Brain pericyte (primary cell): ENCODE data around the gene HBG1.
"Not testable (repeated sequence)": the region's sequence is repeated elsewhere in the genome, so short reads cannot be mapped to it uniquely, and the experiment has no call there.

Source experiments
- DNase-seq: peaks from one replicate; pipeline ENCODE4 v3.0.0-alpha.2; 2012; ENCODE audit warnings: low read depth, low spot score

Gene HBG1

GRCh38 chr11:5249807-5250396 lies at the start of gene HBG1:
HBG1 (minus strand) TSS chr11:5249857; CDS start chr11:5249804, 53 bp downstream.
- not testable (repeated sequence) for DNase-seq

GRCh38 chr11:5298451-5298850 lies 48.8 kb upstream of the HBG1 start:
- no peak for DNase-seq

- DNase-seq, result no peak
Observed at GRCh38 chr11:5297721-5298323, 48.2 kb upstream of the HBG1 start.

GRCh38 chr11:5294342-5294995 lies 44.8 kb upstream of the HBG1 start:
- DNase-seq, result not testable (repeated sequence)

GRCh38 chr11:5293028-5293427 lies 43.4 kb upstream of the HBG1 start:
- no peak for DNase-seq

- DNase-seq, result no peak
Observed at GRCh38 chr11:5291207-5291838, 41.7 kb upstream of the HBG1 start.

GRCh38 chr11:5290106-5290505 lies 40.4 kb upstream of the HBG1 start:
- no peak for DNase-seq

- DNase-seq, result no peak
Observed at GRCh38 chr11:5289696-5290095, 40.0 kb upstream of the HBG1 start.

GRCh38 chr11:5288906-5289550 lies 39.4 kb upstream of the HBG1 start:
- DNase-seq, result no peak

- no peak for DNase-seq
Observed at GRCh38 chr11:5288108-5288905, 38.6 kb upstream of the HBG1 start.

GRCh38 chr11:5286901-5287300 lies 37.2 kb upstream of the HBG1 start:
- no peak for DNase-seq

GRCh38 chr11:5286351-5286750 lies 36.7 kb upstream of the HBG1 start:
- DNase-seq, result no peak

- no peak for DNase-seq
Observed at GRCh38 chr11:5285703-5286340, 36.2 kb upstream of the HBG1 start.

GRCh38 chr11:5284637-5285036 lies 35.0 kb upstream of the HBG1 start:
- no peak for DNase-seq

- no peak for DNase-seq
Observed at GRCh38 chr11:5283882-5284281, 34.2 kb upstream of the HBG1 start.

GRCh38 chr11:5283086-5283485 lies 33.4 kb upstream of the HBG1 start:
- DNase-seq, result no peak

- no peak for DNase-seq
Observed at GRCh38 chr11:5282628-5283027, 33.0 kb upstream of the HBG1 start.

- DNase-seq, result no peak
Observed at GRCh38 chr11:5281596-5281995, 31.9 kb upstream of the HBG1 start.

GRCh38 chr11:5280582-5281102 lies 31.0 kb upstream of the HBG1 start:
- DNase-seq, result peak; percentile 95

- DNase-seq, result no peak
Observed at GRCh38 chr11:5279471-5280090, 29.9 kb upstream of the HBG1 start.
